Activated naive CD8-positive, alpha-beta T cell treated with anti-CD3 and anti-CD28 coated beads, Interleukin-2, amount 50 U/mL, for 16 hours (primary cell): ENCODE results near the gene MAMLD1.

Experiments used
- DNase-seq: peaks from one replicate; pipeline ENCODE4 v3.0.0-alpha.2; 2020; ENCODE audit warnings: low read depth, low spot score

Gene MAMLD1

DNA sequence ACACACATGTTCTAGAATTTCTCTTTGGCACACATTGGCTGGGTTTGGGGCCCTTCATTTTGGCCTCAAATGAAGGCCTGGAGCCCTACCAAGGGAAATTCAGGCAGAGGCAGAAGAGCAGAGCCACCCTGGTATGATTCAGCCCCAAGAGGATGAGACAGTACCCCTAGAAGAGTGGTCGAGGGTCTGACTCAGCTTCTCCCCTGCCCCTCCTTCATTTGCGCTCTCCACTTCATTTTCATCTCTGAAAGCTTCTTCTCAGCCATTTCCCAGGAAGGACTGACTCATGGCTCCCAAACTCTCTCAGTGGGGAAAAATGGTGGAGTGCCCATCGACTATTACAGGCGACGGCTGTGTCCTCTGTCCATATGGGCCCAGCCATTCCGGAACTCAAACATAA is 43.5 kb downstream of the MAMLD1 start:
- no peak for DNase-seq

DNA sequence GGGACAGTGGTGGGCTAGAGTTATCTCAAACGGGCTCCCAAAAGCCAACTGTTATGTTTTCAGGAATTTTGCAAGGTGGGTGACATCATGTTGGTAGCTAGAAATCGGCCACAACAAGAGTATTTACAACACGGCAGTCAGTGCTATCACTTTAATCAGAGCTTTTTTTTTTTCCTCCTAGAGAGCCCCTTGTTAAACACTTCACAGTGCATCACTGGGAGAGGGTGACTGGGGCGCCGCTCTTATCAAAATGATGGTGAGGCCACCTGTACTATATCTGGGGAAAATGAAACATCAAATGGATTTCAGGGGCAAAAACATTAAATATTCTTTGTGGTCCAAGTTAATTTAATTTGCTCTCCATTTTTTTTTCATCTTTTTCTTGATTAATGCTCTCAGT is 44.9 kb downstream of the MAMLD1 start:
- no peak for DNase-seq

DNA sequence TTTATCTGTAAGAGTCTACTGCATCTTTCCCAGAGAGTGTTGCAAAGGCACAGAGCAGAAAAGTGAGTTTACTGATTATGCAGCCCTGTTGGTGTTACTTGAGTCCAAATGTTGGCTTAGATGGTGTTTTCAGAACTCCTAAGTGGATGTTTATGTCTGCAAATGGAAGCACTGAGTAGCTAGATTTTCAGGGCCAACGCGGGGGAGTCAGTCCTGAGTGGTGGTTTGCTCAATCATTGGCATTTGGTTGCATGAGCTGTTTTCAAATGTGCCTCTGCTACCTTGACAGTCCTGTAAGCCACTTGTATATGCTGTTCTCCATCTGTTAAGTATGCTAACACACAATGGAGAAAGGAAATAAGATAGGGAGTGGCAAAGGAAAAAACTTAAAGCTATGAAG is 45.4 kb downstream of the MAMLD1 start:
- no peak for DNase-seq

DNA sequence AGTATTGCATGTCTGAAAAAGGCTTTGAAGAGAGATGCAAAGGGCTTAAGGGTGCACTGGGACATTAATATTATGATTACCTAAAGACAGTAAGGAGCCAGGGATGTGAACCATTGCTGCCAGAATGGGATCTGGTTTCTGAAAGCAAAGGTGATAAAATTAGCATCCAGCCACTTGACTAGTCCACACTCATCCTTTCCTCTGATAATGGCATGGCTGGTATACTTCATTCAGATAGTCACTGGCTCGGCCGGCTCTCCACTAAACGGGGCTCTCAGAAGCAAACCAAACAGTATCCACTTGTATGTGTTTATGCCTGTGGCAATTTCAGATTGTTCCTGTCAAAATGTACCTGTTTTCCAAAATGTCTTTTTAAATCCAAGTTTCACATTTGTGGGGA is 46.4 kb downstream of the MAMLD1 start:
- no peak for DNase-seq

DNA sequence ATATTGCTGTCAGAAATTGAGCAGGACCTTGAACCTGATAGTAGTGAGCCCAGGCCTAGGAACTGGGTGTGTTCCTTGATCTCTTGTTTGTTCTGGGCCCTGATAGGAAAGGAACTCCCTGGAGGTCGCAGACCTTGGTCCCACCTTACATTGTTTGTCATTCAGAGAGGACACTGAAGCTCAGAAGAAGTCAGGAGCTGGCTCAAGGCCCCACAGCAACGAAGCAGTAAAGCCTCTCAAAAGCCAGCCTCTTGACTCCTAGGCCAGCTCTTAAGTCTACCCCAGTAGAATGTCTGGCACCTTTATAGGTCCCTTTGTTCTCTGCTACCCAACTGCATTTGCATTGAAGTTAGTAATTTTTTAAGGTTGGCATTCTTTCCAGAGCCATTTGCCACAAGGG is 46.8 kb downstream of the MAMLD1 start:
- no peak for DNase-seq

DNA sequence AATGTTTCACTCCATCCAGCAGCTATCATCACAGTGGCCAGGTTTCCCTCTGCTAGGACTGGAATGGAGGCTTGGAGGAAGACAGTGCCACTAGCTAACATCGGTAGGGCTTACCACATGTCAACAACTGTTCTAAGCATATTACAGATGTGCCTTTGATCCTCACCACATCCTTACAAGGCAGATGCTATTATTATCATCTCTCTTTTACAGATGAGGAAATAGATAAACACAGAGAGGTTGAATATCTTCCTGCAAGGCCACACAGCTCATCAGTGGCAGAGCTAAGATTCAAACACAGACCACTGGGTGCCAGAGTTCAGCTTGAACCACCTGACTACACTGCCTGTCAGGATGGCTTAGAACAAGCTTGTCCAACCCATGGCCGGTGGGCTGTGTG is 47.4 kb downstream of the MAMLD1 start:
- no peak for DNase-seq

DNA sequence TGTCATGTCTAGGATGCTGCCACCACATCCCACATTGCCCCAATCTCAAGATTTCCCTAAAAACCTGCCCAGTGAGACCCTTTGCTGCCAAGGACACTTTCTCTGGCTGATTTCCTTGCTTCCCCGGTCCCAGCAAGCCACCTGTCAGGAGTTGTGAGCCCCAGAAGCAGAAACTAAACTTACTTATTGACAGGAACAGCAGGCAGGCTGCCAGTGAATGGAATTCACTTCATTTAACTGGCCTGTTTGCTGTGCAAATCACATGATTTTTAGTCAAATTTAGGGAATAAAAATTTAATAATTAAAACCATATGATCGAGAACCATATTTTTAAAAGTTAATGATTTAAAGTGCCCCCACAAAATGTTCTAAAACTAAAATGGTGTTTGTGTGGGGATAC is 48.5 kb downstream of the MAMLD1 start:
- DNase-seq: no peak

DNA sequence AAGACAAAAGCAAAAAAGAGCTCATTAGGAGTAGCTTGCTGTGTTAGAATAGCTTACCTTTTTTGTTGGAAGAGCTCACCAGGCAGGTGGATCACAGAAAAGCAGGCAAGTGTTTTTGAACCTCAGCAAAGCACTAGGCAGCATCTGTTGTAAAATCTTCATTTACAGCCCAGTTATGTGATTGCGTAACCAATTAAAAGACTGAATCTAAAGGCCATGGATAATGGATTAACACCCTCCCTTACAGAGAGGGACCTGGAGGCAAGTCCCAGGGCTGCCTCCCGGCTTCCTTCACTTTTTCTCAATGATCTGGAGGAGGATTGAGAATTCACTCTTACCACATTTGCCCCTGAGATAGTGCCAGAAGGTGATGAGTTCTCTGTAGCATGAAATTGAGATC is 51.1 kb downstream of the MAMLD1 start:
- no peak for DNase-seq

DNA sequence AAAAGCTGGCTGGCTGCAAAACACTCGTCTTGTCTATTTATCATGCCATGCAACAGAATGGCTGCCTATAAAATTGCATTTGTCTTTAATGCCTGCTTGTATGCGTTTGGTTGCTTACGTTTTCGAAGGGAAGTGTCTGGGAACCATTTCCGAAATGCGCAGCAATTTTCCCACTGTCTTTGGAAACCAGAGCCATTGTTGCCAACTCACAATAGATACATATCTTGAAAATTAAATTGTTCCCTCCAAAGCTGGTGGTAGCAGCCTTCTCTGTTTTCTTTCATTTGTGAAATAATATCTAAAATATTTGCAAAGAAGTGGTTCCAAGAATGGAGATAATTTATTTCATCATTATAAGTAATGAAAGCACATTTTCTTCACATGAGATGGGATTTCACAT is 53.4 kb downstream of the MAMLD1 start:
- no peak for DNase-seq

DNA sequence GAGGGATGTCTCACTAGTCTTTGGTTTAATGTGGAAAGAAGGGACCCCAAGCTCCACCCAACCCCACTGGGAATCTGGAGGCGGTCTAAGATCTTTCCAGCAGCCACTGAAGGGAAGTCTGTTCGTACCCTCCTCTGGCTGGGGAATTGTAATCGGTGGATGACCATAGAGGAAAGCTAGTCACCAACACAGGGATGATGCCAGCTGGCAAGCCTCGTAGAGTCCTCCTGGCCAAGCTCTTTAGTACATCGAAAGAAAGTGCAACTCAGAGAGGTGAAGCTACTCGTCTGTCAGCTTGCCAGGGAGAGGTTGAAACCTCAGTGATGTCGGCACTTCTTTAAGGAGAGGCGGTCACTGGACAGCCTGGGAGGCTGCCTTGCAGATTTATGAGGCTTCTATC is 58.7 kb downstream of the MAMLD1 start:
- no peak for DNase-seq

DNA sequence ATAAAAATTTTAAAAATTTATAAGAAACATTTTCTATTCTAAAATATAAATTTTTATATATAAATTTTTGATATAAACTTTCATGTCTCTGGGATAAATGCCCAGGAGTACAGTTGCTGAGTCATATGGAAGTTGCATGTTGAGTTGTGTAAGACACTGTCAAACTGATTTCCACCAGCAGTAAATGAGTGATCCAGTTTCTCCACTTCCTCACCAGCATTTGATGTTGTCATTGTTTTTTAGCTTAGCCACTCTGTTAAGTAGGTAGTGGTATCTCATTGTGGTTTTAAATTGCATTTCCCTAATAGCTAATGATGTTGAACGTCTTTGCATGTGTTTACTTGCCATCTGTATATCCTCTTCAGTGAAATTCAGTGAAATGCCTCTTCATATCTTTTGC is 66.5 kb downstream of the MAMLD1 start:
- DNase-seq: no peak

DNA sequence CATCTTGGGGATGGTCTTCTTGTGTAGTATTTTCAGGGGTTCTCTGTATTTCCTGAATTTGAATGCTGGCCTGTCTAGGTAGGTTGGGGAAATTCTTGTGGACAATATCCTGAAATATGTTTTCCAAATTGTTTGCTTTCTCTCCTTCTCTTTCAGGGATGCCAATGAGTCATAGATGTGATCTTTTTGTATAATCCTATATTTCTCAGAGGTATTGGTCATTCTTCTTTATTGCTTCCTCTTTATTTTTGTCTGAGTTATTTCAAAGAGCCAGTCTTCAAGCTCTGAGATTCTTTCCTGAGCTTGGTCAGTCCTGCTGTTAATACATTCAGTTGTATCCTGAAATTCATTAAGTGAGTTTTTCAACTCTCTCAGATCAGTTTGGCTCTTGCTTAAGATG is 73.1 kb downstream of the MAMLD1 start:
- no peak for DNase-seq

DNA sequence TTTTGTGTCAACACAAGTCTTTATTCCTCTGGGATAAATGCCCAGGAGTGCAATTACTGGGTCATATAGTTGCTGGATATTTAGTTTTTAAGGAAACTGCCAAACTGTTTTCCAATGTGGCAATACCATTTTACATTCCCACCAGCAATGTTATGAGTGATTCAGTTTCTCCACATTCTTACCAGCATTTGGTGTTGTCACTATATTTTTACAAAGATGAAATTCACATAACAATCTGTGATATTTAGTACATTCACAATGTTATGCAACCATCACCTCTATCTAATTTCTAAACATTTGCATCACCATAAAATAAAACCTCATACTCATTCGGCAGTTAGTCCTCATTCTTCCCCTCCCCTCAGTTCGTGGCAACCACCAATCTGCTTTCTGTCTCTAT is 75.0 kb downstream of the MAMLD1 start:
- DNase-seq: no peak

DNA sequence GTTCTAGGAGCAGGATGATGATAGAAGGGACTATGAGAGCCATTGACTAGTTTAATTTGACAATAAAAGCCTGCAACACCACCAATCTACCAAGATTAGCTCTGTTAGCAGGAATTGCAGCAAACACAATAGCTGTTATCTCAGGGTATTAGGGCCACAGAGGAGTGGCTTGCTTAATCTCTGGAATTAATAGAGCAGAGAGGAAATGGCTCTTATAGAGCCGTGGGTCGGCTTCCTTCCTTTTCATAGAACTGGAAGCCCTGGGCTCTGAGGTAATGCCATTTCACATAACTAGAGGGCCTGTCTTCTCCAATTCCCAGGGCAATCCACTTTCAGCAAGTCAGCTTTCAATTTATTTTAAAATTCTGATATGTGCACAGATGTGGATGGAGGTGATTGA is 83.0 kb downstream of the MAMLD1 start:
- DNase-seq: no peak

DNA sequence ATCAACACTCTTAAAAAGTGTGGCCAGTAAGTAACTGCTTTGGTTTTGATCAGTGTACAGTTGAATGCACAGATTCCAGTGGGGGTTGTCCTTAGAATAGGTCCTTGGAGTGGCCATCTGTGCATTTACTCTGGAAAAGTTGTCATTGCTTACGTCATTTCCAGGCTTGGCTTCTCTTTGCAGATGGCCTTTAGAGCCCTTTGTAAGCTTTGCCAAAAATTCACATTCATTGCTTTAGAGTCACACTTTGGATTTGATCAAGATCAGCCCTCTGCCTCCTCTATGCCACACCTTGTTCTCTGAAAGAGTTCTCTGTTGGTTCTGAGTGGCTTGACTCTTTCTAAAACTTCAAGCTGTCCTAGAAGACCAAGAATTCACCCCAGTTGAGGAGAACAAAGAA is 83.9 kb downstream of the MAMLD1 start:
- no peak for DNase-seq

DNA sequence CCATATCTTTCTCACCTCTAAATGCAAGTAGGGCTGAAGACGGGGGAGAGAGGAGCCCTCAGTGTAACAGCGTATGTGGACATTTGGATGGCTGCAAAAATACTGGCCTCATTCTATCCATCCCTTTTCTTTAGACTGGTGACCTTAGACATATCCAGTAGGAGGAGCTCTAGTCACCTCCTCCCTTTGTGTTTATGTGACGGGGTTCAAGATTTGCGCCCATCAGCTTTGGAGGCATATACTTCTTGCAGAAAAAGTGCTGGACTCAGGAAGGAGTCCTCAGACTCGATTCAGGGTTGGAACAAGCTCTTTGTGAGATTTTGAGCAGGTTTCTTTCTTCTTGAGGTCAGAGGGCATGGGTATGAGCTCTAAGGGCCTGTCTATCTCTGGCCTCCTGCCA is 86.2 kb downstream of the MAMLD1 start:
- no peak for DNase-seq

DNA sequence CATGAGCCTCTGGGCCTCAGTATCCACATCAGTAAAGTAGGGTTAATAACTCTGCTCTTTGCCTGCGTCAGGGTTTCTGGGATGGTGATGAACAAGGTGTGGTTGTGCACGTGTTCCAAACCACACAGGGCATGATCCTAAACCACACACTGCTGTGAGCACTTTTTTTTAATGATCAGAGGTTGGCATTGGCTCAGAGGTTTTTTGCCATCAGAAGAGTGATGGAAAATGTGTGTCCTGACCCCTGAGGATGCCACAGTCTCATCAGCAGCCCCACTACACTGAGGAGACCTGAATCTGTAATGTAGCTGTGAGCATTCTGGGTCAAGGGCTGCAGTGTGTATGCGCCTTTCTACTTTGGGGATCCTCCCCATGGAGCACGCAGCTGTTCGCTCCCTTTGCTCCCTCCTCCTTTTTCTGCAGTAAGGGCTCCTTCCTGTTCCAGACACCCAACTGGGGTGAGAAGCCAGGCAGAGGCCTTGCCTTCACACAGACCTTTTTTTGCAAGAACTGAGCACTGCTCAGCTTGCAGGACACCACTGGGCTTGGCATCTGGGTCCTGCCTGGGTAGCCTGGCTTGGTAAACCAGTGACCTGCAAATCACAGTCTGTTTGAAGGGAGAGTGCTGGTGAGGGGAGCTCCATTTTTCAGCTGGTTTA is 87.5 kb downstream of the MAMLD1 start:
- DNase-seq: no peak

DNA sequence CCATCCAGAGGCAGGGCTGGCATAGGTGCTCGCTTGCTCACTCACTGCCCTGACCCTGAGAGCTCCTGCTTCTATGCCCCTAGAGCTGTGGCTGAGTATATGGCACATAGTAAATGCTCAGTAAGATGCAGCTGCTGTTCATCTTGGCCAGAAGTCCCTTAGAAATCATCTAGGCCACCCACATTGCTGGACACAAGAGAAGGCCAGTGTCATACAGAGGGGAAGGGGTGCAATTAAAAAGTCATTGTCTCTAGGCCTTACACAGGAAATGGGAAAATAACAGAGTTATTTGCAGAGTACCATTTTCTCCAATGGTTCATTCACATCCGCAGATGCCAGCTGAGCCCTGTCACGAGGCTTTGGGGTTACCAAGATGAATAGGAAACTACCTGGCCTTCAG is 88.8 kb downstream of the MAMLD1 start:
- DNase-seq: no peak

DNA sequence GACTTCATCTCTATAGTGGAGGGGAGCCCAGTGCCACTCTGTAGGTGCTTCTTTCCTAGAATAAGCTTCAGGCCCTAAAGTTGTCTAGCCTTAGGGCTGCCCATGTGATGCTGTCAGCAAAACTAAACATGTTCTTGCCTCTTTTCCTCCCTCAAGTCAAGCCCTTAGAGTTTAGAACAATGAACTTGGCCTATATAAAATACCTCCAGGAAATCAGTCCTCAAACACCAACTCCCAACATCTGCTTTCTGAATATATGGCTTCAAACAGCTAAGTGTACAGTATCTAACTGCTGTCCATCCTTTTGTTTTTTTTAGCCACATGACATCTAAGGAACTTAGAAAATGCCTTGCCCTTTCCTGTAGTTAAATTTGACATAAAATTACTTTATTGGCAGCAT is 91.0 kb downstream of the MAMLD1 start:
- DNase-seq: no peak

DNA sequence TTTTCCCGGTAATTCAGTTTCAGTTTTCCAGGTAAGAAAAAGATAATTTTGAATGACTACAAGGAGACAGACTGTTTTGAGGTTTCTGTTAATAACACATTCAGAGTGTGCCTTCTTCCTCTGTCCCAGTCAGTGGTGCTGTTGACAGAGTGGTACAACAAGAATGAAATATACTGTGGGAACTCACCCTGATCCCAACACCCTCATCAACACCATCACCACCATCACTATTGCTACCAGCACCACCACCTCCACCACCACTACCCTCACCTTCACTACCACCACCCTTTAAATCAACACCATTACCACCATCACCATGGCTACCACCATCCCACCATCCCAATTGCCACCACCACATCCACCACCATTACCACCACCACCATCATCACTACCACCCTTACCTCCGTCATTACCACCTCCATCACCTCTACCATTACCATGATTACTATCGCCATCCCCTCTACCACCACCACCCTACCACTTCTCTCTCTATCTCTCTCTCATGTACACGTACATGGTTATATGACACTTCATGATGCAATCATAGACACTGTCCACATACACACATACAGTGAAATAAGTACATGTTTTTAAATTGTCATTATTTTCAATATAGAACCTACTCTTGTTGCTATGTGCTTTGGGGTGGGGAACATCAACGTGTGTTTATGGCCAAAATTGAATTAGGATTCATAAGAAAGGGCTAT is 91.5 kb downstream of the MAMLD1 start:
- no peak for DNase-seq

DNA sequence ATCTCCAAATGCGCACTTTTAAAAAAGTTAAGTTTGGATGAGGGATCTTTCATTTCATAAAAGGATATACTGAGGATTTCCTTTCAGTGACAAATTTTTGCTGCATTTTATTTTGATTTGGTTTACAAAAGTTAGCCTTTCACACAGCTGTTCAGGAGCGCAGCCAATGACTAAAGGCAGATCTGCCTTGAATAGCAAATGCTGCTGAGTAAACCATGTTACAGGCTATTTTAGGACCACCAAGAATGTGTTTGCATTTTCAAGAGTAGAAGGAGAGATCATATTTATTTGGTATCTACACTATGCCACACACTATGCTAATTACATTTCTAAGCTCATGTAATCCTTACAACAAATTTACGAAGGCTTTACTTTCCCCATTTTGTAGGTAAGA is 92.1 kb downstream of the MAMLD1 start:
- no peak for DNase-seq

DNA sequence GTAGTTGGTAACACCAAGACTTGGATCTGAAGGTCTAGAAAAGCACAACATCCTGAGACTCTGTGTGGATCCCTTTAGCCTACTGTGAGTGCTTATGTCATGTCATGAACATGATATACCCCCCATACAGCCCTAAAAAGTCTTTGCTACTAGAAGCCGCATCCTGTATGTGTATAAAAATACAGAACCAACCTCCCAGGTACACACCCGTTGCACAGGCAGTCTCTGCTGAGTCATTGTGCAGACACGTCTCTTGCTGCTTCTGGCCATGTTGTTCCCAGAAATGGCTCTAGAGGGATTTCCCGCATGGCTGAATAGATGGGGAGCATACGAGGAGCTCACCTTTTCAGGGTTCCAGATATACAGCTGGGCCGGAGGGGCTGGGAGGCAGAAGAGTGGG is 93.3 kb downstream of the MAMLD1 start:
- no peak for DNase-seq

DNA sequence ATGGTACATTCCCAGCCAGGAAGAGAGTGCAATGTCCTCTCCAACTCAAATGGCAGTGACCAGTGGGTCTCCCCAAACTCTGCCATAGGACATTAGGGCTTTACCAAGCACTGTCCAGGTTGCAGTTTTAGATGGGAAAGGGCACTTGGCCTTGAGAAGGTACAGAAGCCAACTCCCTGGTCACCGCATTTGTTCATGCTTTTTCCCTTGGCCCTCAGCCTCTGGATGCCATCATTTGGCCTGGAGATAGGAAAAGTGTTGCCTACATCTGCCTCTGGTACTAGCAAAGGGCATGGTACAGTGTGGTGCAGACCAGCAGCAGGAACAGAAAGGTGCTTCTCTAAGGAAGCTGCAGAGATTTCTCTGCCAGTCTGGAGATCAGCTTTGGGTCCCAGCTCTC is 93.8 kb downstream of the MAMLD1 start:
- no peak for DNase-seq

DNA sequence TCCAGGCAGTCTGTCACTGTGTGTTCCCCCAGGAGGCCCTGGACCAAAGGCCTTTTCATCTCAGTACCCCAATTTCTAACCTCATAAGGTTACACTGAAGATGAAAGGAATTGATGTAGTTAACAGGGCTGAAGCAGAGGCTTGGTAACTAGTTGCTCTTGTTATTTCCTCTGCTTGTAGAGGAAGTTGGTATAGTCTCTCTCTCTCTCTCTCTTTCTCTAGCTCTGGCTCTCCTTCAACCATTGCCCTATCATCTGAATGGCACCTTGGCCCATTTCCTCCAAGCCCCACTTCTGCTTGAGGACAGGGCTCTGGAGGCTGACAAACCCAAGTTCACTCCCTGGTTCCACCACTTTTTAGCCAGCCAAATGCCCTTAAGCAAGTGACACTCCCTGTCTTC is 96.1 kb downstream of the MAMLD1 start:
- no peak for DNase-seq
